ENCODE data around the gene GTPBP8.

GTPBP8 gene

GRCh38 chr3:112990672-112991602 is at the start of gene GTPBP8:
Gene GTPBP8, plus strand, starts transcription at chr3:112990984. Its CDS starts 16 bp downstream, at chr3:112991000.
- peak; percentile 77 for DNase-seq

GRCh38 chr3:112948346-112948838 is 42.4 kb upstream of the GTPBP8 start:
- no peak for DNase-seq

GRCh38 chr3:112956351-112956750 is 34.4 kb upstream of the GTPBP8 start:
- no peak for DNase-seq

- no peak for DNase-seq
Measured at GRCh38 chr3:112958811-112959560, 31.8 kb upstream of the GTPBP8 start.

GRCh38 chr3:112963683-112964082 is 27.1 kb upstream of the GTPBP8 start:
- no peak for DNase-seq

GRCh38 chr3:112965656-112966055 is 25.1 kb upstream of the GTPBP8 start:
- DNase-seq, result no peak

GRCh38 chr3:112966633-112967032 is 24.2 kb upstream of the GTPBP8 start:
- DNase-seq, result no peak

- DNase-seq, result no peak
Measured at GRCh38 chr3:112967425-112967824, 23.4 kb upstream of the GTPBP8 start.

GRCh38 chr3:112967828-112968227 is 23.0 kb upstream of the GTPBP8 start:
- no peak for DNase-seq

GRCh38 chr3:112972158-112972557 is 18.6 kb upstream of the GTPBP8 start:
- no peak for DNase-seq

GRCh38 chr3:112973325-112974177 is 17.2 kb upstream of the GTPBP8 start:
- DNase-seq, result peak; percentile 18

GRCh38 chr3:112974178-112974517 is 16.6 kb upstream of the GTPBP8 start:
- DNase-seq, result no peak

GRCh38 chr3:112974894-112975293 is 15.9 kb upstream of the GTPBP8 start, which contains the start of gene CD200R1:
Gene CD200R1, minus strand, starts transcription at chr3:112975103. Its CDS starts 246 bp downstream, at chr3:112974857.
- no peak for DNase-seq

- no peak for DNase-seq
Measured at GRCh38 chr3:112976001-112976400, 14.8 kb upstream of the GTPBP8 start.

GRCh38 chr3:112976953-112977352 is 13.8 kb upstream of the GTPBP8 start:
- DNase-seq, result no peak

GRCh38 chr3:112979244-112979832 is 11.4 kb upstream of the GTPBP8 start:
- DNase-seq, result no peak

- DNase-seq, result no peak
Measured at GRCh38 chr3:112980080-112980479, 10.7 kb upstream of the GTPBP8 start.

GRCh38 chr3:112982710-112983109 is 8.1 kb upstream of the GTPBP8 start:
- DNase-seq, result no peak

- DNase-seq, result peak; percentile 40
Measured at GRCh38 chr3:112984485-112984884, 6.3 kb upstream of the GTPBP8 start.

- DNase-seq, result no peak
Measured at GRCh38 chr3:112987710-112988334, 3.0 kb upstream of the GTPBP8 start.

- no peak for DNase-seq
Measured at GRCh38 chr3:112995800-112996199, 5.0 kb downstream of the GTPBP8 start.

- DNase-seq, result no peak
Measured at GRCh38 chr3:113000691-113001090, 9.9 kb downstream of the GTPBP8 start.
